CD4-positive, alpha-beta memory T cell (primary cell): Measurements from ENCODE around the gene GMEB1. TPM values are rescaled to one million over a fixed set of nuclear protein-coding genes. Genes with fewer than 3 reads are reported as not detected.

Source experiments
- CTCF ChIA-PET: fragments of 350-600 bp; sonication (Branson Sonifier 250); formaldehyde crosslinking; loops from one replicate; lab custom pipeline; 2021; ENCODE audit warnings: inconsistent platforms; ENCODE audit not compliant: partially characterized antibody; lab: Charles Lee
- POLR2A ChIA-PET: fragments of 350-600 bp; sonication (Branson Sonifier 250); formaldehyde crosslinking; loops from one replicate; lab custom pipeline; 2021; ENCODE audit not compliant: partially characterized antibody; lab: Charles Lee
- DNase-seq, 5 donors: peaks; one replicate each; pipeline versions ENCODE4 v3.0.0 to v3.0.0-alpha.2; 2020 to 2022; ENCODE audit warnings: mixed read lengths in 1 of 5
- H3K27ac ChIP-seq: one replicate; pipeline ENCODE4 v1.7.0; 2013; ENCODE audit warnings: low read depth, low read length
- H3K27me3 ChIP-seq: 2 replicates; pipeline ENCODE4 v1.7.0; 2013; ENCODE audit warnings: mild to moderate bottlenecking, low read length, moderate library complexity; ENCODE audit not compliant: insufficient read depth
- H3K36me3 ChIP-seq: 2 replicates; pipeline ENCODE4 v1.7.0; 2013; ENCODE audit warnings: mild to moderate bottlenecking, low read length, moderate library complexity; ENCODE audit not compliant: insufficient read depth
- H3K4me1 ChIP-seq: 2 replicates; pipeline ENCODE4 v1.7.0; 2013; ENCODE audit warnings: mild to moderate bottlenecking, low read length, moderate library complexity; ENCODE audit not compliant: insufficient read depth
- H3K4me3 ChIP-seq, 2 donors: one replicate each; pipeline ENCODE4 v1.7.0; 2013; ENCODE audit warnings: low read length in 2 of 2, mild to moderate bottlenecking in 1 of 2
- H3K9me3 ChIP-seq, 2 donors: one replicate each; pipeline ENCODE4 v1.7.0; 2013; ENCODE audit warnings: low read length in 2 of 2, control low read depth in 1 of 2; ENCODE audit not compliant: control insufficient read depth in 1 of 2
- H3K27ac Mint-ChIP-seq, 7 donors: one replicate each; pipeline ENCODE4 v1.8.0; 2020 to 2021; ENCODE audit warnings: mixed read lengths in 7 of 7, mild to moderate bottlenecking in 6 of 7, inconsistent platforms in 3 of 7, moderate library complexity in 3 of 7
- H3K27me3 Mint-ChIP-seq, 2 donors: one replicate each; pipeline ENCODE4 v1.8.0; 2020 to 2021; ENCODE audit warnings: mixed read lengths in 2 of 2
- H3K36me3 Mint-ChIP-seq, 2 donors: one replicate each; pipeline ENCODE4 v1.8.0; 2020 to 2021; ENCODE audit warnings: mixed read lengths in 2 of 2, inconsistent platforms in 1 of 2, mild to moderate bottlenecking in 1 of 2
- H3K4me1 Mint-ChIP-seq, 4 donors: one replicate each; pipeline ENCODE4 v1.8.0; 2020 to 2021; ENCODE audit warnings: mixed read lengths in 4 of 4, mild to moderate bottlenecking in 1 of 4
- H3K4me3 Mint-ChIP-seq, 8 donors: one replicate each; pipeline ENCODE4 v1.8.0; 2020 to 2021; ENCODE audit warnings: mixed read lengths in 8 of 8, mild to moderate bottlenecking in 7 of 8, moderate library complexity in 6 of 8, inconsistent platforms in 3 of 8
- H3K9me3 Mint-ChIP-seq, 8 donors: one replicate each; pipeline ENCODE4 v1.8.0; 2020 to 2021; ENCODE audit warnings: mixed read lengths in 8 of 8, mild to moderate bottlenecking in 5 of 8, inconsistent platforms in 3 of 8, moderate library complexity in 1 of 8
- intact Hi-C: fragments of 100-400 bp; cut with micrococcal nuclease; formaldehyde crosslinking; loops from one replicate; pipeline ENCODE4 v1.15.1; 2023
- polyA plus RNA-seq, 2 donors: library from polyadenylated mRNA; unstranded; fragments of 300-500 nt; fragmentation: Illumina TruSeq; gene quantifications; one replicate each; pipeline ENCODE4 v1.2.3, GENCODE V29; 2021
- total RNA-seq, 2 experiments: library from RNA; stranded (reverse); gene quantifications; one replicate each; pipeline ENCODE4 v1.2.3, GENCODE V29; 2021

Gene GMEB1
- total and polyA plus RNA-seq, 4 experiments from 2014 or later = 9.7 to 21.9 (median 19.9) TPM

- Histone ChIP-seq H3K4me3 (no peak overlapping the region), H3K4me1 (peaks cover 100% of the 10 kb centered on the region), H3K36me3 (no peaks in the 10 kb centered on the region), H3K9me3 (no peaks in the 10 kb centered on the region), H3K27ac (no peak overlapping the region), H3K27me3 (no peaks in the 10 kb centered on the region)
- Mint-ChIP-seq H3K4me3 (peak overlapping the region in 6 of 8 donors; percentile 6 to 50 (median 24)), H3K4me1 (peaks cover 34 to 69% (median 45%) of the 10 kb centered on the region in 4 donors), H3K27ac (peak overlapping the region in 5 of 7 donors; percentile 4 to 55 (median 48)), H3K9me3 (peaks cover 0 to 3% (median 0%) of the 10 kb centered on the region in 8 donors), H3K36me3 (peaks cover 17 to 34% of the 10 kb centered on the region in 2 donors), H3K27me3 (no peaks in the 10 kb centered on the region)
- CTCF ChIA-PET = interaction anchor here (1.8 to 3.3 kb wide), 2 partner anchors 14 to 345 kb away, joined by 4 to 18 read pairs; partner anchors contain the start of gene YTHDF2
- POLR2A ChIA-PET = interaction anchor here (0.9 to 3.1 kb wide), 3 partner anchors 15 to 170 kb away, joined by 3 to 15 read pairs (median 6); partner anchors contain the start of genes RNU11 and YTHDF2
- DNase-seq = no peak
- intact Hi-C loops = no loop called here
Measured at GRCh38 chr1:28751315-28752060, 82.9 kb downstream of the GMEB1 start.

- H3K36me3 Mint-ChIP-seq = peaks cover 9 to 26% of the 10 kb centered on the region in 2 donors
- intact Hi-C loops = loop anchor here (2.0 kb wide), 1 partner anchor 237 kb away; no protein-coding TSS in a partner anchor
- no peaks in the 10 kb centered on the region for H3K36me3 ChIP-seq
- H3K27me3 ChIP-seq = no peaks in the 10 kb centered on the region
- H3K9me3 ChIP-seq = no peaks in the 10 kb centered on the region
- POLR2A ChIA-PET = interaction anchor here (0.7 to 2.1 kb wide), 5 partner anchors 9 to 203 kb away, joined by 3 to 13 read pairs (median 3); partner anchors contain the start of genes TRNAU1AP and YTHDF2
- H3K4me1 Mint-ChIP-seq = peaks cover 28 to 46% (median 35%) of the 10 kb centered on the region in 4 donors
- peaks cover 75% of the 10 kb centered on the region for H3K4me1 ChIP-seq
- H3K27me3 Mint-ChIP-seq = no peaks in the 10 kb centered on the region
- H3K4me3 Mint-ChIP-seq = no peak overlapping the region
- CTCF ChIA-PET = interaction anchor here (0.8 to 2.7 kb wide), 4 partner anchors 9 to 115 kb away, joined by 3 to 15 read pairs (median 5); partner anchors contain the start of gene TAF12
- no peak for DNase-seq
- H3K4me3 ChIP-seq = no peak overlapping the region
- H3K27ac ChIP-seq = no peak overlapping the region
- H3K27ac Mint-ChIP-seq = no peak overlapping the region
- H3K9me3 Mint-ChIP-seq = no peaks in the 10 kb centered on the region
Measured at GRCh38 chr1:28755701-28756100, 87.1 kb downstream of the GMEB1 start.

GRCh38 chr1:28756846-28757245 is 88.3 kb downstream of the GMEB1 start:
- H3K27ac Mint-ChIP-seq = peak overlapping the region in 2 of 7 donors; percentile 57
- no peaks in the 10 kb centered on the region for H3K9me3 ChIP-seq
- H3K27me3 Mint-ChIP-seq = no peaks in the 10 kb centered on the region
- DNase-seq = peak in 2 of 5 donors; percentile 6 to 16
- ChIA-PET CTCF (interaction anchor here (0.6 to 2.7 kb wide), 6 partner anchors 18 to 137 kb away, joined by 3 to 15 read pairs (median 4); partner anchors contain the start of genes GMEB1, TAF12 and YTHDF2), POLR2A (interaction anchor here (1.3 to 2.1 kb wide), 2 partner anchors 20 to 108 kb away, joined by 6 to 13 read pairs; partner anchors contain the start of genes RNU11 and YTHDF2)
- no peaks in the 10 kb centered on the region for H3K9me3 Mint-ChIP-seq
- peak overlapping the region in 1 of 8 donors; percentile 52 for H3K4me3 Mint-ChIP-seq
- peaks cover 21 to 36% (median 30%) of the 10 kb centered on the region in 4 donors for H3K4me1 Mint-ChIP-seq
- H3K27ac ChIP-seq = no peak overlapping the region
- intact Hi-C loops = loop anchor here (2.0 kb wide), 1 partner anchor 238 kb away; no protein-coding TSS in a partner anchor
- peaks cover 9 to 19% of the 10 kb centered on the region in 2 donors for H3K36me3 Mint-ChIP-seq
- no peaks in the 10 kb centered on the region for H3K27me3 ChIP-seq
- H3K4me3 ChIP-seq = no peak overlapping the region
- H3K36me3 ChIP-seq = no peaks in the 10 kb centered on the region
- peaks cover 63% of the 10 kb centered on the region for H3K4me1 ChIP-seq

GRCh38 chr1:28758420-28758819 is 89.8 kb downstream of the GMEB1 start:
- no peaks in the 10 kb centered on the region for H3K36me3 ChIP-seq
- intact Hi-C loops = no loop called here
- POLR2A ChIA-PET = interaction anchor here (0.6 to 0.8 kb wide), 2 partner anchors 22 to 377 kb away, joined by 3 read pairs; partner anchors contain the start of gene YTHDF2

GRCh38 chr1:28759257-28759656 is 90.7 kb downstream of the GMEB1 start:
- DNase-seq = no peak
- intact Hi-C loops = no loop called here
- H3K27ac ChIP-seq = no peak overlapping the region
- H3K36me3 ChIP-seq = no peaks in the 10 kb centered on the region
- POLR2A ChIA-PET = interaction anchor here (0.6 to 0.8 kb wide), 2 partner anchors 23 to 377 kb away, joined by 3 read pairs; partner anchors contain the start of gene YTHDF2
- H3K4me3 ChIP-seq = no peak overlapping the region
- no peak overlapping the region for H3K4me3 Mint-ChIP-seq
- no peak overlapping the region for H3K27ac Mint-ChIP-seq
- peaks cover 39% of the 10 kb centered on the region for H3K4me1 ChIP-seq
- peaks cover 17 to 29% (median 23%) of the 10 kb centered on the region in 4 donors for H3K4me1 Mint-ChIP-seq
- CTCF ChIA-PET = interaction anchor here (0.8 to 1.6 kb wide), 4 partner anchors 23 to 87 kb away, joined by 3 to 6 read pairs (median 4); partner anchors contain the start of gene YTHDF2
- H3K9me3 Mint-ChIP-seq = no peaks in the 10 kb centered on the region
- H3K27me3 ChIP-seq = no peaks in the 10 kb centered on the region
- peaks cover 5 to 18% of the 10 kb centered on the region in 2 donors for H3K36me3 Mint-ChIP-seq
- no peaks in the 10 kb centered on the region for H3K27me3 Mint-ChIP-seq
- no peaks in the 10 kb centered on the region for H3K9me3 ChIP-seq

More at GRCh38 chr1:28758420-28758819, 89.8 kb downstream of the GMEB1 start:
- no peak for DNase-seq
- H3K27ac Mint-ChIP-seq = peak overlapping the region in 2 of 7 donors; percentile 10 to 19
- Histone ChIP-seq H3K27ac (no peak overlapping the region), H3K4me1 (peaks cover 48% of the 10 kb centered on the region), H3K9me3 (no peaks in the 10 kb centered on the region), H3K27me3 (no peaks in the 10 kb centered on the region), H3K4me3 (no peak overlapping the region)
- H3K4me3 Mint-ChIP-seq = no peak overlapping the region
- no peaks in the 10 kb centered on the region for H3K9me3 Mint-ChIP-seq
- peaks cover 21 to 32% (median 27%) of the 10 kb centered on the region in 4 donors for H3K4me1 Mint-ChIP-seq
- H3K36me3 Mint-ChIP-seq = peaks cover 7 to 21% of the 10 kb centered on the region in 2 donors
- no peaks in the 10 kb centered on the region for H3K27me3 Mint-ChIP-seq
- CTCF ChIA-PET = interaction anchor here (0.8 to 1.6 kb wide), 4 partner anchors 22 to 87 kb away, joined by 3 to 6 read pairs (median 4); partner anchors contain the start of gene YTHDF2

- intact Hi-C loops = no loop called here
- H3K4me1 ChIP-seq = peaks cover 25% of the 10 kb centered on the region
- peak overlapping the region in 1 of 7 donors; percentile 85 for H3K27ac Mint-ChIP-seq
- no peaks in the 10 kb centered on the region for H3K27me3 ChIP-seq
- ChIA-PET POLR2A (no interaction called here), CTCF (no interaction called here)
- no peaks in the 10 kb centered on the region for H3K9me3 ChIP-seq
- H3K27me3 Mint-ChIP-seq = no peaks in the 10 kb centered on the region
- H3K36me3 ChIP-seq = peaks cover 6% of the 10 kb centered on the region
- no peak overlapping the region for H3K27ac ChIP-seq
- no peak overlapping the region for H3K4me3 ChIP-seq
- H3K4me3 Mint-ChIP-seq = no peak overlapping the region
- no peaks in the 10 kb centered on the region for H3K9me3 Mint-ChIP-seq
- no peak for DNase-seq
- peaks cover 23 to 44% (median 32%) of the 10 kb centered on the region in 4 donors for H3K4me1 Mint-ChIP-seq
- H3K36me3 Mint-ChIP-seq = peaks cover 10 to 34% of the 10 kb centered on the region in 2 donors
Measured at GRCh38 chr1:28761189-28761588, 92.6 kb downstream of the GMEB1 start.
